Natural killer cell (primary cell): ENCODE data around the gene AP2S1. TPM values are rescaled to one million over a fixed set of nuclear protein-coding genes. Genes with fewer than 3 reads are reported as not detected.
A peak's percentile ranks its signal among the peaks of the same experiment; 100 is the strongest.

Experiments used
- ATAC-seq, 3 donors: fragments of 150-1000 bp in 2 of 3; fragments of 200-7000 bp in 1 of 3; cut with Tn5 transposase; 1 replicate in 1 of 3; 2 replicates in 2 of 3; pipeline ENCODE4 v1.10.0; 2021; ENCODE audit warnings: mild to moderate bottlenecking in 2 of 3, moderate library complexity in 2 of 3
- DNase-seq, 2 donors: peaks; one replicate each; pipeline versions ENCODE4 v3.0.0 to v3.0.0-alpha.2; 2013 to 2021; ENCODE audit warnings: mixed read lengths in 1 of 2
- H3K27ac ChIP-seq: one replicate; pipeline ENCODE4 v1.5.1; 2013; ENCODE audit warnings: mild to moderate bottlenecking, low read length
- H3K27me3 ChIP-seq: one replicate; pipeline ENCODE4 v1.6.1; 2013; ENCODE audit warnings: low read length; ENCODE audit not compliant: control insufficient read depth, insufficient read depth
- H3K36me3 ChIP-seq: one replicate; pipeline ENCODE4 v1.6.1; 2013; ENCODE audit warnings: low read length; ENCODE audit not compliant: control insufficient read depth, insufficient read depth
- H3K4me1 ChIP-seq: one replicate; pipeline ENCODE4 v1.6.1; 2013; ENCODE audit warnings: low read length; ENCODE audit not compliant: control insufficient read depth, insufficient read depth
- H3K4me3 ChIP-seq: one replicate; pipeline ENCODE4 v1.5.1; 2013; ENCODE audit warnings: low read length
- H3K9me3 ChIP-seq: one replicate; pipeline ENCODE4 v1.6.1; 2013; ENCODE audit warnings: low read length; ENCODE audit not compliant: control insufficient read depth, insufficient read depth
- H3K27ac Mint-ChIP-seq, 2 donors: one replicate each; pipeline ENCODE4 v1.8.0; 2022; ENCODE audit warnings: mild to moderate bottlenecking in 2 of 2, mixed read lengths in 2 of 2, moderate library complexity in 1 of 2
- H3K27me3 Mint-ChIP-seq, 2 donors: one replicate each; pipeline ENCODE4 v1.8.0; 2022; ENCODE audit warnings: low read depth in 2 of 2, mixed read lengths in 2 of 2
- H3K36me3 Mint-ChIP-seq: one replicate; pipeline ENCODE4 v1.8.0; 2022; ENCODE audit warnings: mixed read lengths
- H3K4me1 Mint-ChIP-seq, 2 donors: one replicate each; pipeline ENCODE4 v1.8.0; 2022; ENCODE audit warnings: mixed read lengths in 2 of 2
- H3K4me3 Mint-ChIP-seq: one replicate; pipeline ENCODE4 v1.8.0; 2022; ENCODE audit warnings: mild to moderate bottlenecking, moderate library complexity, mixed read lengths
- H3K9me3 Mint-ChIP-seq, 2 donors: one replicate each; pipeline ENCODE4 v1.8.0; 2022; ENCODE audit warnings: mixed read lengths in 2 of 2
- WGBS: methylation state at CpG from one replicate; pipeline ENCODE4 v1.1.7; 2013; ENCODE audit warnings: missing lambda C conversion rate; ENCODE audit not compliant: insufficient coverage; 5-methylcytosine and 5-hydroxymethylcytosine counted together
- intact Hi-C: fragments of 100-400 bp; cut with micrococcal nuclease; formaldehyde crosslinking; loops from one replicate; pipeline ENCODE4 v1.14.2; 2022
- total RNA-seq, 4 donors: library from RNA; stranded (reverse); fragments of 120-200 nt in 1 of 4; gene quantifications; one replicate each; pipeline versions ENCODE4 v1.2.3 to v1.2.4, GENCODE V29; 2013 to 2022
- TF ChIP-seq, protein P1 (sequence below): fragments of 200-600 bp; IDR thresholded peaks from one replicate; pipeline ENCODE4 v1.8.0; 2022; ENCODE audit warnings: antibody characterized with exemption

Gene AP2S1
- total RNA-seq: 10 to 100 TPM; 45.0 to 49.1 (median 45.4) TPM
- 69.7 TPM for total RNA-seq (2013)

- peak within 1 kb of the TSS; percentile 61 for H3K4me3 ChIP-seq
- H3K36me3 ChIP-seq: peaks cover 2% of the 10 kb centered on the region
- TF ChIP-seq, protein P1, sequence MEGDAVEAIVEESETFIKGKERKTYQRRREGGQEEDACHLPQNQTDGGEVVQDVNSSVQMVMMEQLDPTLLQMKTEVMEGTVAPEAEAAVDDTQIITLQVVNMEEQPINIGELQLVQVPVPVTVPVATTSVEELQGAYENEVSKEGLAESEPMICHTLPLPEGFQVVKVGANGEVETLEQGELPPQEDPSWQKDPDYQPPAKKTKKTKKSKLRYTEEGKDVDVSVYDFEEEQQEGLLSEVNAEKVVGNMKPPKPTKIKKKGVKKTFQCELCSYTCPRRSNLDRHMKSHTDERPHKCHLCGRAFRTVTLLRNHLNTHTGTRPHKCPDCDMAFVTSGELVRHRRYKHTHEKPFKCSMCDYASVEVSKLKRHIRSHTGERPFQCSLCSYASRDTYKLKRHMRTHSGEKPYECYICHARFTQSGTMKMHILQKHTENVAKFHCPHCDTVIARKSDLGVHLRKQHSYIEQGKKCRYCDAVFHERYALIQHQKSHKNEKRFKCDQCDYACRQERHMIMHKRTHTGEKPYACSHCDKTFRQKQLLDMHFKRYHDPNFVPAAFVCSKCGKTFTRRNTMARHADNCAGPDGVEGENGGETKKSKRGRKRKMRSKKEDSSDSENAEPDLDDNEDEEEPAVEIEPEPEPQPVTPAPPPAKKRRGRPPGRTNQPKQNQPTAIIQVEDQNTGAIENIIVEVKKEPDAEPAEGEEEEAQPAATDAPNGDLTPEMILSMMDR: no peak
- peaks cover 17 to 29% of the 10 kb centered on the region in 2 donors for H3K4me1 Mint-ChIP-seq
- intact Hi-C loops: loop anchor here (10.0 kb wide), 1 partner anchor 424 kb away; the partner anchor contains the start of gene INAFM1
- under 1% methylated on average over 52 of the region's 53 CpGs for WGBS
- no peaks in the 10 kb centered on the region for H3K27me3 ChIP-seq
- H3K27me3 Mint-ChIP-seq: no peaks in the 10 kb centered on the region
- H3K27ac ChIP-seq: peak within 1 kb of the TSS; percentile 36
- peak; percentile 91 to 96 (median 91) for ATAC-seq
- H3K4me3 Mint-ChIP-seq: peak within 1 kb of the TSS; percentile 94
- no peaks in the 10 kb centered on the region for H3K9me3 Mint-ChIP-seq
- DNase-seq: peak; percentile 83 to 96
- H3K27ac Mint-ChIP-seq: peak within 1 kb of the TSS; percentile 84 to 95
- peaks cover 4% of the 10 kb centered on the region for H3K36me3 Mint-ChIP-seq
- no peaks in the 10 kb centered on the region for H3K9me3 ChIP-seq
- H3K4me1 ChIP-seq: peaks cover 26% of the 10 kb centered on the region
Measured at GRCh38 chr19:46850228-46851203, at the start of gene AP2S1. Gene AP2S1, minus strand, starts transcription at chr19:46850846. Its CDS starts 80 bp downstream, at chr19:46850766.

DNA sequence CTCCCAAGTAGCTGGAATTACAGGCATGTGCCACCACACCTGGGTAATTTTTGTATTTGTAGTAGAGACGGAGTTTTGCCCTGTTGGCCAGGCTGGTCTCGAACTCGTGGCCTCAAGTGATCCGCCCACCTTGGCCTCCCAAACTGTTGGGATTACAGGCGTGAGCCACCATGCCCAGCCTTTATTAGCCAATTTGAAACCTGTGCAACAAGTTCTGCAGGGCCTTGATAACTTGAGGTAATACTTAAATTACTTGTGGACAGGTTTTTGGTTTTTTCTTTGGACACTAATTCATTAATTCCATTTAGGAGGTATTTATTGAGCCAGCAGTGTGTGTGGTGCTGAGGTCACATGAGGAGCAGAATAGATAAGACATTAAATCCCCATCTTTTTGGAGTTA lies 49.7 kb upstream of the AP2S1 start:
- no peaks in the 10 kb centered on the region for H3K27me3 ChIP-seq
- ATAC-seq (no peak), DNase-seq (no peak)
- H3K36me3 Mint-ChIP-seq: no peaks in the 10 kb centered on the region
- intact Hi-C loops: no loop called here
- no peak overlapping the region for H3K4me3 Mint-ChIP-seq
- no peaks in the 10 kb centered on the region for H3K36me3 ChIP-seq
- 98% methylated on average over 5 of the region's 5 CpGs for WGBS
- H3K4me1 ChIP-seq: no peaks in the 10 kb centered on the region
- no peak overlapping the region for H3K4me3 ChIP-seq
- no peak overlapping the region for H3K27ac Mint-ChIP-seq
- TF ChIP-seq, protein P1: no peak
- H3K4me1 Mint-ChIP-seq: peaks cover 60 to 67% of the 10 kb centered on the region in 2 donors
- H3K9me3 Mint-ChIP-seq: no peaks in the 10 kb centered on the region
- H3K9me3 ChIP-seq: no peaks in the 10 kb centered on the region
- no peak overlapping the region for H3K27ac ChIP-seq
- H3K27me3 Mint-ChIP-seq: no peaks in the 10 kb centered on the region

DNA sequence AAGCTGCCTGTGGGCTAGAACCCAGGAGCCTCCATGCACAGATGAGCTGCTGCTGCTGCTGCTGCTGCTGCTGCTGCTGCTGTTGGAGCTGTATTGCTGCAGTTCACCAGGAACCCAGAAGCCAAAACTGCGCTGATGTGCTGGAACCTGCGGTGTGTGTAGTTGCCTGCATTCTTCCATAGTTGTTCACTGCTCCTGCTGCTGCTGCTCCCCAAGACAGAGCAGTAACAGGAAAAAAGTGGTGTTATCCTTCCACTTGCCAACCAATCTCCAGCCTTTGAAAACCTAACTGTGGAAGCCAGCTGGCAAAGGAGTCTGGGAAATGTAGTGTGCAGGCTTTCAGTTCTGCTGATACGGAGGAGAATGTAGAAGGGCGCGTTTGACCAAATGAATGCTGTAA lies 48.1 kb upstream of the AP2S1 start:
- no peaks in the 10 kb centered on the region for H3K36me3 ChIP-seq
- no peak for ATAC-seq
- Mint-ChIP-seq H3K27ac (peak overlapping the region in 1 of 2 donors; percentile 20), H3K4me3 (no peak overlapping the region), H3K4me1 (peaks cover 52 to 54% of the 10 kb centered on the region in 2 donors), H3K36me3 (no peaks in the 10 kb centered on the region), H3K27me3 (no peaks in the 10 kb centered on the region), H3K9me3 (no peaks in the 10 kb centered on the region)
- no peaks in the 10 kb centered on the region for H3K27me3 ChIP-seq
- H3K4me3 ChIP-seq: no peak overlapping the region
- WGBS: 97% methylated on average over 5 of the region's 5 CpGs
- no peak for DNase-seq
- no peak overlapping the region for H3K27ac ChIP-seq
- intact Hi-C loops: no loop called here
- no peaks in the 10 kb centered on the region for H3K4me1 ChIP-seq
- H3K9me3 ChIP-seq: no peaks in the 10 kb centered on the region
- TF ChIP-seq, protein P1: no peak
